ENCODE measurements around the gene AP3M1.

AP3M1 gene

GRCh38 chr10:74114041-74114448 lies 36.6 kb downstream of the AP3M1 start:
- DNase-seq (ENCODE audit: low read depth) = no peak

- no peak for DNase-seq (ENCODE audit: low read depth)
These were observed 37.1 kb downstream of the AP3M1 start for GRCh38 chr10:74113546-74113945.

GRCh38 chr10:74111799-74112198 lies 38.8 kb downstream of the AP3M1 start:
- no peak for DNase-seq (ENCODE audit: low read depth)

- no peak for DNase-seq (ENCODE audit: low read depth)
These were observed 40.5 kb downstream of the AP3M1 start for GRCh38 chr10:74110120-74110519.

- DNase-seq (ENCODE audit: low read depth) = no peak
These were observed 41.2 kb downstream of the AP3M1 start for GRCh38 chr10:74109452-74109851.

GRCh38 chr10:74107391-74107790 lies 43.2 kb downstream of the AP3M1 start:
- DNase-seq (ENCODE audit: low read depth) = no peak

- DNase-seq (ENCODE audit: low read depth) = no peak
These were observed 45.6 kb downstream of the AP3M1 start for GRCh38 chr10:74104996-74105395.

GRCh38 chr10:74104480-74104879 lies 46.1 kb downstream of the AP3M1 start:
- DNase-seq (ENCODE audit: low read depth) = no peak

GRCh38 chr10:74103560-74104258 lies 46.9 kb downstream of the AP3M1 start:
- DNase-seq (ENCODE audit: low read depth) = no peak

- no peak for DNase-seq (ENCODE audit: low read depth)
These were observed 50.8 kb downstream of the AP3M1 start for GRCh38 chr10:74099836-74100235.

- no peak for DNase-seq (ENCODE audit: low read depth)
These were observed 51.2 kb downstream of the AP3M1 start for GRCh38 chr10:74099420-74099819.

- DNase-seq (ENCODE audit: low read depth) = no peak
These were observed 52.9 kb downstream of the AP3M1 start for GRCh38 chr10:74097776-74098175.

GRCh38 chr10:74096777-74097176 lies 53.9 kb downstream of the AP3M1 start:
- no peak for DNase-seq (ENCODE audit: low read depth)

- no peak for DNase-seq (ENCODE audit: low read depth)
These were observed 56.4 kb downstream of the AP3M1 start for GRCh38 chr10:74094231-74094630.

GRCh38 chr10:74093530-74094164 lies 57.0 kb downstream of the AP3M1 start:
- no peak for DNase-seq (ENCODE audit: low read depth)

- DNase-seq (ENCODE audit: low read depth) = no peak
These were observed 58.3 kb downstream of the AP3M1 start for GRCh38 chr10:74092372-74092771.

- no peak for DNase-seq (ENCODE audit: low read depth)
These were observed 61.9 kb downstream of the AP3M1 start for GRCh38 chr10:74088722-74089121.

- no peak for DNase-seq (ENCODE audit: low read depth)
These were observed 64.3 kb downstream of the AP3M1 start for GRCh38 chr10:74086317-74086716.

- no peak for DNase-seq (ENCODE audit: low read depth)
These were observed 65.7 kb downstream of the AP3M1 start for GRCh38 chr10:74084955-74085354.

GRCh38 chr10:74083304-74083703 lies 67.3 kb downstream of the AP3M1 start:
- no peak for DNase-seq (ENCODE audit: low read depth)

GRCh38 chr10:74081941-74082718 lies 68.5 kb downstream of the AP3M1 start:
- no peak for DNase-seq (ENCODE audit: low read depth)

GRCh38 chr10:74081192-74081803 lies 69.3 kb downstream of the AP3M1 start:
- DNase-seq (ENCODE audit: low read depth) = no peak

All from stimulated activated CD4-positive, alpha-beta T cell treated with anti-CD3 and anti-CD28 coated beads, Interleukin-2, amount 100 ng/mL, for 4 hours (primary cell).